OCI-LY3 (cell line): ENCODE results near the gene TICAM1.
"Not testable (repeated sequence)": the region's sequence is repeated elsewhere in the genome, so short reads cannot be mapped to it uniquely, and the experiment has no call there.

Experiments used
- EZH2phosphoT487 ChIP-seq: fragments of 200-600 bp; shearing (Covaris generic); IDR thresholded peaks from 2 replicates; pipeline ENCODE4 v1.6.1; 2018; ENCODE audit warnings: antibody characterized with exemption, mixed run types, low read depth
- TF ChIP-seq, protein P1 (sequence below): fragments of 200-600, 300-600 bp; sonication (generic); IDR thresholded peaks from 2 replicates; pipeline ENCODE4 v1.5.1; 2014; ENCODE audit warnings: antibody characterized with exemption, low read length, low read depth

GRCh38 chr19:4845975-4846374 is 14.5 kb upstream of the TICAM1 start:
- TF ChIP-seq, protein P1, sequence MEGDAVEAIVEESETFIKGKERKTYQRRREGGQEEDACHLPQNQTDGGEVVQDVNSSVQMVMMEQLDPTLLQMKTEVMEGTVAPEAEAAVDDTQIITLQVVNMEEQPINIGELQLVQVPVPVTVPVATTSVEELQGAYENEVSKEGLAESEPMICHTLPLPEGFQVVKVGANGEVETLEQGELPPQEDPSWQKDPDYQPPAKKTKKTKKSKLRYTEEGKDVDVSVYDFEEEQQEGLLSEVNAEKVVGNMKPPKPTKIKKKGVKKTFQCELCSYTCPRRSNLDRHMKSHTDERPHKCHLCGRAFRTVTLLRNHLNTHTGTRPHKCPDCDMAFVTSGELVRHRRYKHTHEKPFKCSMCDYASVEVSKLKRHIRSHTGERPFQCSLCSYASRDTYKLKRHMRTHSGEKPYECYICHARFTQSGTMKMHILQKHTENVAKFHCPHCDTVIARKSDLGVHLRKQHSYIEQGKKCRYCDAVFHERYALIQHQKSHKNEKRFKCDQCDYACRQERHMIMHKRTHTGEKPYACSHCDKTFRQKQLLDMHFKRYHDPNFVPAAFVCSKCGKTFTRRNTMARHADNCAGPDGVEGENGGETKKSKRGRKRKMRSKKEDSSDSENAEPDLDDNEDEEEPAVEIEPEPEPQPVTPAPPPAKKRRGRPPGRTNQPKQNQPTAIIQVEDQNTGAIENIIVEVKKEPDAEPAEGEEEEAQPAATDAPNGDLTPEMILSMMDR, result not testable (repeated sequence)
- not testable (repeated sequence) for TF ChIP-seq EZH2phosphoT487
